Measurements from ENCODE around the gene SLC22A1.

The SLC22A1 gene

DNA sequence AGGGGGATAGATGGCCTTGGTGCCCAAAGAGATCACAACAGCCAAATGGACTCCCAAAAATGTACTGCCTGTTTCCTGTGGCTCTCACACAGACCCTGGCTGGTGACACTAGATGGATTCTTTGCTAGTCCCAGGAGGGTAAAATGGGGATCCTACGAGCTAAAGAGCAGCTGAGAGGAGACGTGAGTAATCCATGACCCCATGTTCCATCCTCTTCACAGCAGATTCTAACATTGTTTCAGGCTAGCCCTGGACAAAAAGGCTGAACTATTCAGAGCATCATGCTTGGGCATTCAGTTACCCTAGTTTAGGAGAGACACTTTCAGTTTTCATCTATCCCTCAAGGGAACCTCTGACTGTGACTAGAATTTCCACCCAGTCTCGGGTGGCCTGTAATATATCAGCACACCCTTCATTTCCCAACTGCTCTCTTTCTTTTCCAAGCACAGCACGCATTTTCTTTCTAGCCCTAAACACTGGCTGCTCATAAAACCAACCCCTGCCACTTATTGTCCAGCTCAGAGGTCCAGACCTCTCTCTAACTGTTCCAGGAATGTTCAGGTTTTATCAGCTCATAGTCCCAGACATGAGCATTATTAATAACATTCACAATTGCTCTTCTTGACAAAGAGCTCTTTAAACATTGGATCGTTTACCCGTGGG lies 48.5 kb downstream of the SLC22A1 start:
- Histone ChIP-seq H3K4me1 (no peaks in the 10 kb centered on the region), H3K4me3 (ENCODE audit: low read depth, low read length) (no peak overlapping the region), H3K36me3 (no peaks in the 10 kb centered on the region), H3K27me3 (no peaks in the 10 kb centered on the region), H3K9me3 (no peaks in the 10 kb centered on the region)
- TF ChIP-seq, protein P1, sequence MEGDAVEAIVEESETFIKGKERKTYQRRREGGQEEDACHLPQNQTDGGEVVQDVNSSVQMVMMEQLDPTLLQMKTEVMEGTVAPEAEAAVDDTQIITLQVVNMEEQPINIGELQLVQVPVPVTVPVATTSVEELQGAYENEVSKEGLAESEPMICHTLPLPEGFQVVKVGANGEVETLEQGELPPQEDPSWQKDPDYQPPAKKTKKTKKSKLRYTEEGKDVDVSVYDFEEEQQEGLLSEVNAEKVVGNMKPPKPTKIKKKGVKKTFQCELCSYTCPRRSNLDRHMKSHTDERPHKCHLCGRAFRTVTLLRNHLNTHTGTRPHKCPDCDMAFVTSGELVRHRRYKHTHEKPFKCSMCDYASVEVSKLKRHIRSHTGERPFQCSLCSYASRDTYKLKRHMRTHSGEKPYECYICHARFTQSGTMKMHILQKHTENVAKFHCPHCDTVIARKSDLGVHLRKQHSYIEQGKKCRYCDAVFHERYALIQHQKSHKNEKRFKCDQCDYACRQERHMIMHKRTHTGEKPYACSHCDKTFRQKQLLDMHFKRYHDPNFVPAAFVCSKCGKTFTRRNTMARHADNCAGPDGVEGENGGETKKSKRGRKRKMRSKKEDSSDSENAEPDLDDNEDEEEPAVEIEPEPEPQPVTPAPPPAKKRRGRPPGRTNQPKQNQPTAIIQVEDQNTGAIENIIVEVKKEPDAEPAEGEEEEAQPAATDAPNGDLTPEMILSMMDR (IDR thresholded peaks at IDR 0.05; ENCODE audit: low read depth, low read length) = no peak
- DNase-seq = no peak

DNA sequence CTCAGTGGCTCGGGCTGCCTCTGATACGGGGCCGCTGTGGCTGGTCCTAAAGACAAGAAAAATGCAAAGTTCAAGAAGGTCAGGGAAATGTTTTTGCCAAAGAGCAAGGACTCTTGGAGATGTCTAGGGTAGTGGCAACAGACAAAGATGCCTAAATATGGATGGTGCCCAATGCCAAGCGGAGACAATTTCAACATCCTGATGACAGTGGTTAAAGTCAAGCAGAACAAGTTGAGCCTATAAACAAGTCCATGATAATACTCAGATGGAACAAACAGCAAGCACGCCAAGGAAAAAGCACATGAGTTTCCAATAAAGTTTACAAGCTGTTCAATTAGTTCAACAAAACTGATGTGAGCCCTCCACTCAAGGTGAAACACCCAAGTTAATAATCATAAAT lies 51.1 kb downstream of the SLC22A1 start:
- Histone ChIP-seq H3K36me3 (no peaks in the 10 kb centered on the region), H3K9me3 (no peaks in the 10 kb centered on the region), H3K4me1 (no peaks in the 10 kb centered on the region), H3K27me3 (no peaks in the 10 kb centered on the region), H3K4me3 (ENCODE audit: low read depth, low read length) (no peak overlapping the region)
- no peak for DNase-seq
- TF ChIP-seq, protein P1 (IDR thresholded peaks at IDR 0.05; ENCODE audit: low read depth, low read length) = no peak

DNA sequence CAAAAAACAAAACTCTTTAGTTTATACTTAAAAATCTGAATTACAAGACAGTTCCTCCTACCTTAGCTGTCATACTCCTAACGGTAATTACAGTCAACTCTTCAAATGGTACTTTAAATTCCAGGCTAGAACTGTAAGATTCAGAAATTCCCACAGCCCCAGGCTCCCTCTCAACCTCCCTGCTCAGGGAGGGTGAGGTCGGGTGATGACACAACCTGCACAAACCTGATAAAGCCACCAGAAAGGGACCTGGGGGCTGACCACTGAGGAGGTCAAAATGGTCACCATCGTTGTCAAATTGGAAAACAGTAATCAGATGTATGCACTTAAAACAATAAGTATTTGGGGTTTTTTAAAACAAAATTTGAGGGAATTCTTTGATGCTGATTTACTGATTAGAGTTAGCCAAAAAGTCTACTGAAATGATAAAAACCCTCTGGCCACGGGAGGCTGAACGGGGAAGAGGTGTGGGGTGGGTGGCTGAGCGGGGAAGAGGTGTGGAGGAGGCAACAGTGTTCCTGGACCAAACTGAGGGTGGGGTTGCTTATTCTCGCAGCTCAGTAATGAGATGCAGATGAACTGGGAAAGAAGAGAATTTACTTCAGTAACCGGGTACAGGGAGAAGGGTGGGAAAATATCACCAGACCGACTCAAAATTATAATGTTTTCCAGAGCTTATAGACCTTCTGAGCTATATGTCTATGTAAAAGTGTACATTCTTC lies 52.4 kb downstream of the SLC22A1 start:
- no peak for DNase-seq
- Histone ChIP-seq H3K4me1 (no peaks in the 10 kb centered on the region), H3K27me3 (no peaks in the 10 kb centered on the region), H3K4me3 (ENCODE audit: low read depth, low read length) (no peak overlapping the region), H3K9me3 (no peaks in the 10 kb centered on the region), H3K36me3 (no peaks in the 10 kb centered on the region)
- TF ChIP-seq, protein P1 (IDR thresholded peaks at IDR 0.05; ENCODE audit: low read depth, low read length) = no peak

- H3K9me3 ChIP-seq = no peaks in the 10 kb centered on the region
- TF ChIP-seq, protein P1 (IDR thresholded peaks at IDR 0.05; ENCODE audit: low read depth, low read length) = no peak
- H3K27me3 ChIP-seq = no peaks in the 10 kb centered on the region
- DNase-seq = no peak
- H3K4me3 ChIP-seq (ENCODE audit: low read depth, low read length) = no peak overlapping the region
- no peaks in the 10 kb centered on the region for H3K4me1 ChIP-seq
- H3K36me3 ChIP-seq = no peaks in the 10 kb centered on the region
Measured at GRCh38 chr6:160174681-160175080, 53.1 kb downstream of the SLC22A1 start.

GRCh38 chr6:160177220-160177619 lies 55.6 kb downstream of the SLC22A1 start:
- DNase-seq = no peak
- H3K36me3 ChIP-seq = no peaks in the 10 kb centered on the region
- no peaks in the 10 kb centered on the region for H3K4me1 ChIP-seq
- TF ChIP-seq, protein P1 (IDR thresholded peaks at IDR 0.05; ENCODE audit: low read depth, low read length) = no peak
- H3K9me3 ChIP-seq = no peaks in the 10 kb centered on the region
- H3K27me3 ChIP-seq = no peaks in the 10 kb centered on the region
- H3K4me3 ChIP-seq (ENCODE audit: low read depth, low read length) = no peak overlapping the region

GRCh38 chr6:160178271-160178670 lies 56.7 kb downstream of the SLC22A1 start:
- H3K4me1 ChIP-seq = no peaks in the 10 kb centered on the region
- no peaks in the 10 kb centered on the region for H3K36me3 ChIP-seq
- no peak overlapping the region for H3K4me3 ChIP-seq (ENCODE audit: low read depth, low read length)
- TF ChIP-seq, protein P1 (IDR thresholded peaks at IDR 0.05; ENCODE audit: low read depth, low read length) = no peak
- no peaks in the 10 kb centered on the region for H3K27me3 ChIP-seq
- H3K9me3 ChIP-seq = no peaks in the 10 kb centered on the region
- DNase-seq = no peak

Data from BE2C (cell line).